ENCODE data around the gene CCDC146.
A peak's percentile ranks its signal among the peaks of the same experiment; 100 is the strongest.

CCDC146 gene

GRCh38 chr7:77289387-77289786, 167.0 kb downstream of the CCDC146 start:
- DNase-seq (no peak), ATAC-seq (replicated peaks) (no peak)
- Mint-ChIP-seq H3K27ac (no peak overlapping the region), H3K27me3 (no peaks in the 10 kb centered on the region), H3K36me3 (peaks cover 2 to 7% of the 10 kb centered on the region in 2 donors), H3K4me1 (peaks cover 11 to 24% of the 10 kb centered on the region in 2 donors), H3K4me3 (no peak overlapping the region), H3K9me3 (peaks cover 3 to 8% of the 10 kb centered on the region in 2 donors)

GRCh38 chr7:77290425-77290824, 168.0 kb downstream of the CCDC146 start:
- Mint-ChIP-seq H3K4me1 (peaks cover 11 to 24% of the 10 kb centered on the region in 2 donors), H3K9me3 (peaks cover 3 to 8% of the 10 kb centered on the region in 2 donors), H3K36me3 (peaks cover 2 to 7% of the 10 kb centered on the region in 2 donors), H3K27me3 (no peaks in the 10 kb centered on the region), H3K4me3 (no peak overlapping the region), H3K27ac (no peak overlapping the region)
- ATAC-seq (replicated peaks) (no peak), DNase-seq (no peak)

GRCh38 chr7:77293046-77293445, 170.6 kb downstream of the CCDC146 start:
- no peak for DNase-seq
- Mint-ChIP-seq H3K9me3 (peaks cover 13 to 15% of the 10 kb centered on the region in 2 donors), H3K27ac (no peak overlapping the region), H3K36me3 (peaks cover 7 to 19% of the 10 kb centered on the region in 2 donors), H3K4me1 (peaks cover 9 to 15% of the 10 kb centered on the region in 2 donors), H3K4me3 (no peak overlapping the region), H3K27me3 (no peaks in the 10 kb centered on the region)
- peak in 1 of 2 donors; percentile 39 for ATAC-seq (replicated peaks)

- no peak overlapping the region for H3K4me3 Mint-ChIP-seq
Measured at GRCh38 chr7:77295549-77295948, 173.1 kb downstream of the CCDC146 start.

GRCh38 chr7:77306231-77307067, 184.0 kb downstream of the CCDC146 start:
- H3K9me3 Mint-ChIP-seq = peaks cover 28 to 46% of the 10 kb centered on the region in 2 donors
- no peak overlapping the region for H3K27ac Mint-ChIP-seq
- H3K36me3 Mint-ChIP-seq = peaks cover 52 to 64% of the 10 kb centered on the region in 2 donors
- DNase-seq = no peak
- no peak for ATAC-seq (replicated peaks)
- no peaks in the 10 kb centered on the region for H3K27me3 Mint-ChIP-seq
- H3K4me1 Mint-ChIP-seq = peaks cover 1 to 14% of the 10 kb centered on the region in 2 donors
- H3K4me3 Mint-ChIP-seq = no peak overlapping the region

More at GRCh38 chr7:77295549-77295948, 173.1 kb downstream of the CCDC146 start:
- ATAC-seq (replicated peaks) (no peak), DNase-seq (no peak)
- Mint-ChIP-seq H3K9me3 (peaks cover 22 to 28% of the 10 kb centered on the region in 2 donors), H3K27me3 (no peaks in the 10 kb centered on the region), H3K4me1 (no peaks in the 10 kb centered on the region), H3K27ac (no peak overlapping the region), H3K36me3 (peaks cover 10 to 19% of the 10 kb centered on the region in 2 donors)

GRCh38 chr7:77308792-77309191, 186.4 kb downstream of the CCDC146 start:
- Mint-ChIP-seq H3K9me3 (peaks cover 15 to 26% of the 10 kb centered on the region in 2 donors), H3K4me3 (no peak overlapping the region), H3K27ac (no peak overlapping the region), H3K36me3 (peaks cover 47 to 59% of the 10 kb centered on the region in 2 donors), H3K27me3 (no peaks in the 10 kb centered on the region), H3K4me1 (peaks cover 1 to 14% of the 10 kb centered on the region in 2 donors)
- no peak for ATAC-seq (replicated peaks)
- DNase-seq = no peak

GRCh38 chr7:77309714-77310220, 187.4 kb downstream of the CCDC146 start:
- H3K27ac Mint-ChIP-seq = no peak overlapping the region
- no peak for DNase-seq
- H3K27me3 Mint-ChIP-seq = no peaks in the 10 kb centered on the region
- no peak overlapping the region for H3K4me3 Mint-ChIP-seq
- peaks cover 54 to 62% of the 10 kb centered on the region in 2 donors for H3K36me3 Mint-ChIP-seq
- no peak for ATAC-seq (replicated peaks)
- H3K4me1 Mint-ChIP-seq = peaks cover 1 to 14% of the 10 kb centered on the region in 2 donors
- peaks cover 9 to 19% of the 10 kb centered on the region in 2 donors for H3K9me3 Mint-ChIP-seq

- H3K36me3 Mint-ChIP-seq = peaks cover 50 to 60% of the 10 kb centered on the region in 2 donors
Measured at GRCh38 chr7:77310982-77311381, 188.6 kb downstream of the CCDC146 start.

GRCh38 chr7:77313085-77313484, 190.7 kb downstream of the CCDC146 start:
- Mint-ChIP-seq H3K4me1 (peaks cover 7 to 21% of the 10 kb centered on the region in 2 donors), H3K9me3 (peaks cover 0 to 2% of the 10 kb centered on the region in 2 donors), H3K27me3 (no peaks in the 10 kb centered on the region), H3K36me3 (peaks cover 47 to 57% of the 10 kb centered on the region in 2 donors), H3K27ac (no peak overlapping the region), H3K4me3 (no peak overlapping the region)
- ATAC-seq (replicated peaks) = no peak
- no peak for DNase-seq

More at GRCh38 chr7:77310982-77311381, 188.6 kb downstream of the CCDC146 start:
- peaks cover 6 to 8% of the 10 kb centered on the region in 2 donors for H3K9me3 Mint-ChIP-seq
- ATAC-seq (replicated peaks) (no peak), DNase-seq (no peak)
- H3K27ac Mint-ChIP-seq = no peak overlapping the region
- no peaks in the 10 kb centered on the region for H3K27me3 Mint-ChIP-seq
- no peak overlapping the region for H3K4me3 Mint-ChIP-seq
- peaks cover 4 to 14% of the 10 kb centered on the region in 2 donors for H3K4me1 Mint-ChIP-seq

GRCh38 chr7:77313876-77314480, 191.6 kb downstream of the CCDC146 start:
- Mint-ChIP-seq H3K4me1 (peaks cover 7 to 21% of the 10 kb centered on the region in 2 donors), H3K9me3 (no peaks in the 10 kb centered on the region), H3K27me3 (no peaks in the 10 kb centered on the region), H3K27ac (no peak overlapping the region), H3K4me3 (no peak overlapping the region), H3K36me3 (peaks cover 44 to 58% of the 10 kb centered on the region in 2 donors)
- ATAC-seq (replicated peaks) (no peak), DNase-seq (no peak)

- H3K4me3 Mint-ChIP-seq = no peak overlapping the region
- ATAC-seq (replicated peaks) = no peak
- no peaks in the 10 kb centered on the region for H3K27me3 Mint-ChIP-seq
Measured at GRCh38 chr7:77315182-77315591, 192.8 kb downstream of the CCDC146 start.

GRCh38 chr7:77316219-77316978, 194.0 kb downstream of the CCDC146 start:
- Mint-ChIP-seq H3K9me3 (no peaks in the 10 kb centered on the region), H3K4me1 (peaks cover 6 to 8% of the 10 kb centered on the region in 2 donors), H3K36me3 (peaks cover 49 to 63% of the 10 kb centered on the region in 2 donors), H3K4me3 (no peak overlapping the region), H3K27me3 (no peaks in the 10 kb centered on the region), H3K27ac (no peak overlapping the region)
- DNase-seq = no peak
- no peak for ATAC-seq (replicated peaks)

More at GRCh38 chr7:77315182-77315591, 192.8 kb downstream of the CCDC146 start:
- DNase-seq = no peak
- H3K36me3 Mint-ChIP-seq = peaks cover 46 to 60% of the 10 kb centered on the region in 2 donors
- peaks cover 7 to 9% of the 10 kb centered on the region in 2 donors for H3K4me1 Mint-ChIP-seq
- no peak overlapping the region for H3K27ac Mint-ChIP-seq
- no peaks in the 10 kb centered on the region for H3K9me3 Mint-ChIP-seq

- Mint-ChIP-seq H3K27me3 (no peaks in the 10 kb centered on the region), H3K4me3 (no peak overlapping the region), H3K36me3 (peaks cover 47 to 54% of the 10 kb centered on the region in 2 donors), H3K4me1 (peaks cover 6 to 12% of the 10 kb centered on the region in 2 donors), H3K9me3 (no peaks in the 10 kb centered on the region), H3K27ac (no peak overlapping the region)
- DNase-seq (no peak), ATAC-seq (replicated peaks) (no peak)
Measured at GRCh38 chr7:77318019-77318418, 195.6 kb downstream of the CCDC146 start.

- no peaks in the 10 kb centered on the region for H3K27me3 Mint-ChIP-seq
- no peak for DNase-seq
- peaks cover 6 to 12% of the 10 kb centered on the region in 2 donors for H3K4me1 Mint-ChIP-seq
- no peaks in the 10 kb centered on the region for H3K9me3 Mint-ChIP-seq
- no peak overlapping the region for H3K4me3 Mint-ChIP-seq
- H3K27ac Mint-ChIP-seq = no peak overlapping the region
- ATAC-seq (replicated peaks) = no peak
- peaks cover 41 to 53% of the 10 kb centered on the region in 2 donors for H3K36me3 Mint-ChIP-seq
Measured at GRCh38 chr7:77320137-77320536, 197.7 kb downstream of the CCDC146 start.

All from stimulated activated naive B cell treated with anti-CD40 and anti-IgM and Interleukin-4, amounts not matched to agents 10 μg/mL and 1 μg/mL and 100 μg/mL, for 72 hours (primary cell).